Panc1 (cell line): Measurements from ENCODE around the gene NUBP1.

Experiments used
- POLR2AphosphoS5 ChIP-seq: IDR thresholded peaks from 2 replicates; pipeline ENCODE4 v1.6.1; 2012; ENCODE audit warnings: mild to moderate bottlenecking, low read depth, low read length, moderate library complexity
- SIN3A ChIP-seq: IDR thresholded peaks from 2 replicates; pipeline ENCODE4 v1.6.1; 2012; ENCODE audit warnings: low read depth, mild to moderate bottlenecking, low read length, moderate library complexity, borderline replicate concordance; ENCODE audit not compliant: insufficient read depth
- TF ChIP-seq, protein P1 (sequence below): fragments of 450-650 bp; IDR thresholded peaks from 2 replicates; pipeline ENCODE4 v1.5.1; 2017; ENCODE audit warnings: mild to moderate bottlenecking
- TF ChIP-seq, protein P2 (sequence below), 2 experiments: IDR thresholded peaks; 2 replicates each; pipeline ENCODE4 v1.6.1; 2011 to 2012; ENCODE audit warnings: low read depth in 2 of 2, control low read depth in 1 of 2, low read length in 1 of 2, mild to moderate bottlenecking in 1 of 2, moderate library complexity in 1 of 2; ENCODE audit not compliant: insufficient read depth in 1 of 2

DNA sequence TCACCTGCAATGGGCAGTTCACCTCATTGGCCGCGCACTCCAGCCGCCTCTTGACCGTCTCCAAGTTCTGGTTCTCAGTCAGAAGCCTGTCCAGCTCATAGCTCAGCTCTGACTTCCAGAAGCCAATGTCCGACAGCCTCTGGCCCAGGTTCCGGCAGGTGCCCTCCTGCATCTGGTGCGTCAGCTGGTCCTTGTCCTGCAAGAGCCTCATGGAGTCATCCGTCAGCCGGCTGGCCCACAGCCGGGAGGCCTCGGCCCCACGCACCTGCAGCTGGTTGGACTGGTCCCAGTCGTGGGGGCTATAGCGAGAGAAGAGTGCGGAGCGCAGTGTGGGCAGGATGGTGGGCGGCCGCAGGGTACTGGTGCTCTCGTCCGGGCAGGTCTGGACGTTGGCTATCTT is 49.3 kb upstream of the NUBP1 start:
- TF ChIP-seq, protein P1, sequence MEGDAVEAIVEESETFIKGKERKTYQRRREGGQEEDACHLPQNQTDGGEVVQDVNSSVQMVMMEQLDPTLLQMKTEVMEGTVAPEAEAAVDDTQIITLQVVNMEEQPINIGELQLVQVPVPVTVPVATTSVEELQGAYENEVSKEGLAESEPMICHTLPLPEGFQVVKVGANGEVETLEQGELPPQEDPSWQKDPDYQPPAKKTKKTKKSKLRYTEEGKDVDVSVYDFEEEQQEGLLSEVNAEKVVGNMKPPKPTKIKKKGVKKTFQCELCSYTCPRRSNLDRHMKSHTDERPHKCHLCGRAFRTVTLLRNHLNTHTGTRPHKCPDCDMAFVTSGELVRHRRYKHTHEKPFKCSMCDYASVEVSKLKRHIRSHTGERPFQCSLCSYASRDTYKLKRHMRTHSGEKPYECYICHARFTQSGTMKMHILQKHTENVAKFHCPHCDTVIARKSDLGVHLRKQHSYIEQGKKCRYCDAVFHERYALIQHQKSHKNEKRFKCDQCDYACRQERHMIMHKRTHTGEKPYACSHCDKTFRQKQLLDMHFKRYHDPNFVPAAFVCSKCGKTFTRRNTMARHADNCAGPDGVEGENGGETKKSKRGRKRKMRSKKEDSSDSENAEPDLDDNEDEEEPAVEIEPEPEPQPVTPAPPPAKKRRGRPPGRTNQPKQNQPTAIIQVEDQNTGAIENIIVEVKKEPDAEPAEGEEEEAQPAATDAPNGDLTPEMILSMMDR: no peak
- TF ChIP-seq SIN3A (no peak), POLR2AphosphoS5 (no peak)
- TF ChIP-seq, protein P2, sequence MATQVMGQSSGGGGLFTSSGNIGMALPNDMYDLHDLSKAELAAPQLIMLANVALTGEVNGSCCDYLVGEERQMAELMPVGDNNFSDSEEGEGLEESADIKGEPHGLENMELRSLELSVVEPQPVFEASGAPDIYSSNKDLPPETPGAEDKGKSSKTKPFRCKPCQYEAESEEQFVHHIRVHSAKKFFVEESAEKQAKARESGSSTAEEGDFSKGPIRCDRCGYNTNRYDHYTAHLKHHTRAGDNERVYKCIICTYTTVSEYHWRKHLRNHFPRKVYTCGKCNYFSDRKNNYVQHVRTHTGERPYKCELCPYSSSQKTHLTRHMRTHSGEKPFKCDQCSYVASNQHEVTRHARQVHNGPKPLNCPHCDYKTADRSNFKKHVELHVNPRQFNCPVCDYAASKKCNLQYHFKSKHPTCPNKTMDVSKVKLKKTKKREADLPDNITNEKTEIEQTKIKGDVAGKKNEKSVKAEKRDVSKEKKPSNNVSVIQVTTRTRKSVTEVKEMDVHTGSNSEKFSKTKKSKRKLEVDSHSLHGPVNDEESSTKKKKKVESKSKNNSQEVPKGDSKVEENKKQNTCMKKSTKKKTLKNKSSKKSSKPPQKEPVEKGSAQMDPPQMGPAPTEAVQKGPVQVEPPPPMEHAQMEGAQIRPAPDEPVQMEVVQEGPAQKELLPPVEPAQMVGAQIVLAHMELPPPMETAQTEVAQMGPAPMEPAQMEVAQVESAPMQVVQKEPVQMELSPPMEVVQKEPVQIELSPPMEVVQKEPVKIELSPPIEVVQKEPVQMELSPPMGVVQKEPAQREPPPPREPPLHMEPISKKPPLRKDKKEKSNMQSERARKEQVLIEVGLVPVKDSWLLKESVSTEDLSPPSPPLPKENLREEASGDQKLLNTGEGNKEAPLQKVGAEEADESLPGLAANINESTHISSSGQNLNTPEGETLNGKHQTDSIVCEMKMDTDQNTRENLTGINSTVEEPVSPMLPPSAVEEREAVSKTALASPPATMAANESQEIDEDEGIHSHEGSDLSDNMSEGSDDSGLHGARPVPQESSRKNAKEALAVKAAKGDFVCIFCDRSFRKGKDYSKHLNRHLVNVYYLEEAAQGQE (IDR thresholded peaks at IDR 0.05; ENCODE audit: insufficient read depth in 1 of 2, low read depth in 2 of 2, low read length in 1 of 2): no peak
